ENCODE measurements around the gene LRRC52. TPM values are rescaled to one million over a fixed set of nuclear protein-coding genes. Genes with fewer than 3 reads are reported as not detected.

LRRC52 gene
- total and polyA plus RNA-seq, 2 of the 13 experiments (the other 11 are each of a cell fraction or from before 2014, with no cell fraction given), result not detected

GRCh38 chr1:165597883-165598675, 54.3 kb downstream of the LRRC52 start (continued):
- no peak for TF ChIP-seq ZNF710 (CRISPR knock-in tag; IDR thresholded peaks at IDR 0.05; ENCODE audit: borderline replicate concordance)
- no peak for TF ChIP-seq KAT2B (IDR thresholded peaks at IDR 0.05; ENCODE audit: borderline replicate concordance, low read depth, low read length)
- TF ChIP-seq ZNF432 (CRISPR knock-in tag; IDR thresholded peaks at IDR 0.05; ENCODE audit: borderline replicate concordance), result no peak
- no peak for TF ChIP-seq ATF5 (CRISPR knock-in tag; IDR thresholded peaks at IDR 0.05; ENCODE audit: low read depth)
- no peak for TF ChIP-seq KLF6 (CRISPR knock-in tag; IDR thresholded peaks at IDR 0.05)
- no peak for TF ChIP-seq CBX1 (IDR thresholded peaks at IDR 0.05; ENCODE audit: low read depth)
- TF ChIP-seq ZNF687 (CRISPR knock-in tag; IDR thresholded peaks at IDR 0.05), result peak; percentile 83
- TF ChIP-seq MAX (IDR thresholded peaks at IDR 0.05), result peak; percentile 84
- 0 out of 2 replicates have a peak, but pooled peaks have one; percentile 53 for TF ChIP-seq ZBTB4 (CRISPR knock-in tag; IDR thresholded peaks at IDR 0.05; ENCODE audit: borderline replicate concordance)
- TF ChIP-seq ZFP90 (CRISPR knock-in tag; IDR thresholded peaks at IDR 0.05; ENCODE audit: borderline replicate concordance), result peak; percentile 25; the same call in 1 of the 2 replicates
- TF ChIP-seq HDAC2 (CRISPR knock-in tag; IDR thresholded peaks at IDR 0.05), result no peak
- TF ChIP-seq NR2F1 (CRISPR knock-in tag; IDR thresholded peaks at IDR 0.05), result no peak

Data from HepG2 (cell line).